SU-DHL-6 (cell line): ENCODE results near the gene PLXNB2.

Source experiments
- H2AFZ ChIP-seq: fragments of 200-600 bp; sonication (generic); 2 replicates; pipeline ENCODE4 v1.6.1; 2014; ENCODE audit warnings: low read depth, mild to moderate bottlenecking, moderate library complexity, mixed read lengths, antibody characterized with exemption, low read length; ENCODE audit not compliant: severe bottlenecking
- H3F3A ChIP-seq: fragments of 200-600 bp; shearing (Covaris generic); 2 replicates; pipeline ENCODE4 v1.6.0; 2016; ENCODE audit warnings: antibody characterized with exemption, mild to moderate bottlenecking; ENCODE audit not compliant: insufficient read depth
- H3K27ac ChIP-seq: fragments of 200-600 bp; sonication (generic); 2 replicates; pipeline ENCODE4 v1.5.1; 2016; ENCODE audit warnings: low read depth, mild to moderate bottlenecking, low read length, moderate library complexity, mixed read lengths
- H3K27me3 ChIP-seq: fragments of 200-600 bp; sonication (generic), shearing (Covaris generic); 2 replicates; pipeline ENCODE4 v1.6.0; 2014; ENCODE audit warnings: mild to moderate bottlenecking, low read length
- H3K36me3 ChIP-seq: fragments of 200-600 bp; sonication (generic); 2 replicates; pipeline ENCODE4 v1.6.1; 2014; ENCODE audit warnings: mild to moderate bottlenecking, low read length, mixed read lengths
- H3K4me2 ChIP-seq: fragments of 300-600, 200-600 bp; shearing (Covaris generic), sonication (generic); 2 replicates; pipeline ENCODE4 v1.6.0; 2014; ENCODE audit warnings: low read length, low read depth, mild to moderate bottlenecking; ENCODE audit not compliant: poor library complexity, severe bottlenecking
- H3K4me3 ChIP-seq: fragments of 200-600 bp; sonication (generic); 2 replicates; pipeline ENCODE4 v1.5.1; 2014; ENCODE audit warnings: antibody characterized with exemption, low read length, mild to moderate bottlenecking, mixed read lengths; ENCODE audit not compliant: insufficient read depth, poor library complexity, severe bottlenecking
- H3K79me2 ChIP-seq: fragments of 200-600 bp; sonication (generic); 2 replicates; pipeline ENCODE4 v1.6.1; 2014; ENCODE audit warnings: mild to moderate bottlenecking, low read length, moderate library complexity; ENCODE audit not compliant: insufficient read depth
- H3K9ac ChIP-seq: fragments of 200-600 bp; sonication (generic); 2 replicates; pipeline ENCODE4 v1.7.0; 2014; ENCODE audit warnings: mild to moderate bottlenecking, low read length
- H3K9me2 ChIP-seq: fragments of 200-600 bp; sonication (generic); replicated peaks from 2 replicates; pipeline ENCODE4 v1.6.1; 2014; ENCODE audit warnings: low read length; ENCODE audit not compliant: insufficient read depth
- H3K9me3 ChIP-seq: fragments of 200-600 bp; sonication (generic); 2 replicates; pipeline ENCODE4 v1.6.1; 2014; ENCODE audit warnings: low read length, mixed read lengths; ENCODE audit not compliant: insufficient read depth
- H4K20me1 ChIP-seq: fragments of 200-600 bp; sonication (generic); 2 replicates; pipeline ENCODE4 v1.6.1; 2014; ENCODE audit warnings: low read depth, mild to moderate bottlenecking, antibody characterized with exemption, low read length, moderate library complexity, mixed read lengths
- EZH2phosphoT487 ChIP-seq: fragments of 200-600 bp; sonication (generic), shearing (Covaris generic); conservative IDR thresholded peaks from 2 replicates; pipeline ENCODE4 v1.6.1; 2018; ENCODE audit warnings: mild to moderate bottlenecking, antibody characterized with exemption, low read length, moderate library complexity, mixed read lengths
- TF ChIP-seq, protein P1 (sequence below): fragments of 200-600 bp; sonication (generic); IDR thresholded peaks from one replicate; pipeline ENCODE4 v1.5.1; 2017; ENCODE audit warnings: antibody characterized with exemption, mild to moderate bottlenecking, low read length, moderate library complexity; ENCODE audit not compliant: insufficient read depth, poor library complexity, severe bottlenecking

PLXNB2 gene

DNA sequence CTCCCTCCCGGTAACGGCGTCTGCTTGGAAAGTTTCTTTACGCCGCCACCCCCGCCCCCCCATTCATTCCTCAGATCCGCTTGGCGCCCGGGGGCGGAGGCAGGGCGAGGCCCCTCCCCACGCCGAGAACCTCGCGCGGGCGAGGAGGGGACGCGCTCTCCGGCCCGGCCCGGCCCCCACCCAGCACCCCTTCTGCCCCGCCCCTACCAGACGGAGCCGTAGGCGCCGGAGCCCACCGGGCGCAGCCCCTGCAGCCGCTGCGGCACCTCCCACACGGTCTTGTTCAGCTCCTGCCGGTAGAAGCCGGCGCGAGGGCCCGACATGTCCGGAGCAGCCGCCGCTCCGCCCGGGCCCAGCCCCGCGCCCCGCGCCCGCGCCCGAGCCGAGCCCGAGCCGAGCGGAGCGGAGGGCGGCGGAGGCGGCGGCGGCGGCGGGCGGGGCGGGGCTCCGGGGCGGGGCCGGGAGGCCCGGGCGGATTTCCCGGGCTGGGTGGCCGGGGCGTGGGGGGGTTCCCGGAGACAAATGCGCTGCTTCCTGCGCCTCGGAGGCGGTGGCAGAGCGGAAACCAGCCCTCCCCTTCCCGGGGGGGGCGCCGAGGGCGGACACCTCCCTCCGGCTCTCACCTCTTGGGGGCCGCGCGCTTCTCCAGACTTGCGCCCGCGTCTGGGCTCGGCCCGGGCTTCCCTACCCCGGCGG lies 37.3 kb downstream of the PLXNB2 start, which contains the start of gene MAPK11:
MAPK11 (minus strand) TSS at position 411 of the 696 bp plus-strand sequence; CDS start at position 323, 88 bp downstream.
- H3K27ac ChIP-seq, result no peak within 1 kb of the TSS
- H3K9me3 ChIP-seq, result no peaks in the 10 kb centered on the region
- TF ChIP-seq, protein P1, sequence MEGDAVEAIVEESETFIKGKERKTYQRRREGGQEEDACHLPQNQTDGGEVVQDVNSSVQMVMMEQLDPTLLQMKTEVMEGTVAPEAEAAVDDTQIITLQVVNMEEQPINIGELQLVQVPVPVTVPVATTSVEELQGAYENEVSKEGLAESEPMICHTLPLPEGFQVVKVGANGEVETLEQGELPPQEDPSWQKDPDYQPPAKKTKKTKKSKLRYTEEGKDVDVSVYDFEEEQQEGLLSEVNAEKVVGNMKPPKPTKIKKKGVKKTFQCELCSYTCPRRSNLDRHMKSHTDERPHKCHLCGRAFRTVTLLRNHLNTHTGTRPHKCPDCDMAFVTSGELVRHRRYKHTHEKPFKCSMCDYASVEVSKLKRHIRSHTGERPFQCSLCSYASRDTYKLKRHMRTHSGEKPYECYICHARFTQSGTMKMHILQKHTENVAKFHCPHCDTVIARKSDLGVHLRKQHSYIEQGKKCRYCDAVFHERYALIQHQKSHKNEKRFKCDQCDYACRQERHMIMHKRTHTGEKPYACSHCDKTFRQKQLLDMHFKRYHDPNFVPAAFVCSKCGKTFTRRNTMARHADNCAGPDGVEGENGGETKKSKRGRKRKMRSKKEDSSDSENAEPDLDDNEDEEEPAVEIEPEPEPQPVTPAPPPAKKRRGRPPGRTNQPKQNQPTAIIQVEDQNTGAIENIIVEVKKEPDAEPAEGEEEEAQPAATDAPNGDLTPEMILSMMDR, result no peak
- no peak for TF ChIP-seq EZH2phosphoT487
- H3K27me3 ChIP-seq, result no peaks in the 10 kb centered on the region
- H2AFZ ChIP-seq, result no peak within 1 kb of the TSS
- peak within 1 kb of the TSS; percentile 46 for H3K4me3 ChIP-seq
- H4K20me1 ChIP-seq, result no peaks in the 10 kb centered on the region
- H3K9ac ChIP-seq, result peak within 1 kb of the TSS; percentile 43; the same call in 1 of the 2 replicates
- H3F3A ChIP-seq, result 0 out of 2 replicates have a peak, but pooled peaks cover 4% of the 10 kb centered on the region
- H3K9me2 ChIP-seq, result no peaks in the 10 kb centered on the region
- H3K36me3 ChIP-seq, result no peaks in the 10 kb centered on the region
- no peaks in the 10 kb centered on the region for H3K79me2 ChIP-seq
- peak within 1 kb of the TSS; percentile 67 for H3K4me2 ChIP-seq

DNA sequence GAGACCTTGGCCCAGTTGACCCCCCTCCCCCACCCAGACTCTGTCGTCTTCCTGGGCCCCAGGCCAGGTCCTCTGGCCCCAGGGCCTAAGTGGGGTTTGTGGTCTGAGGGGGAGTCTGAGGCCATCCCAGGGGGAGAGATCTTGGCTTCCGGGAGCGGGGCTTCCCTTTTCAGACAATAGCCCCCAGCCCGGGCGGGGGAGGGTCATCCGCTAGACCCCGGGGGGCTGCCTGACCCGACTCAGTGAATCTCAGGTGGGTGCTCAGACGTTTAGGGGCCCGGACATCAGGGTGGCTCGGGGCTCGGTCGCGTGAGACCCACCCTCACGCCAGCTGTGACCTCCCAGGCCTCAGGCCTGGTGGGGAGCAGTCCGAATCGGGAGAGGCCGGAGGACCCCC lies 37.9 kb downstream of the PLXNB2 start:
- Histone ChIP-seq H3K9me3 (no peaks in the 10 kb centered on the region), H3K9me2 (no peaks in the 10 kb centered on the region), H3K27me3 (no peaks in the 10 kb centered on the region), H3K79me2 (no peaks in the 10 kb centered on the region), H4K20me1 (no peaks in the 10 kb centered on the region), H3F3A (0 out of 2 replicates have a peak, but pooled peaks cover 4% of the 10 kb centered on the region), H3K36me3 (no peaks in the 10 kb centered on the region), H3K27ac (no peak overlapping the region), H2AFZ (no peak overlapping the region), H3K9ac (0 out of 2 replicates have a peak overlapping the region, but pooled peaks have one; percentile 35), H3K4me2 (peak overlapping the region; percentile 67), H3K4me3 (no peak overlapping the region)
- no peak for TF ChIP-seq EZH2phosphoT487
- TF ChIP-seq, protein P1, result no peak

DNA sequence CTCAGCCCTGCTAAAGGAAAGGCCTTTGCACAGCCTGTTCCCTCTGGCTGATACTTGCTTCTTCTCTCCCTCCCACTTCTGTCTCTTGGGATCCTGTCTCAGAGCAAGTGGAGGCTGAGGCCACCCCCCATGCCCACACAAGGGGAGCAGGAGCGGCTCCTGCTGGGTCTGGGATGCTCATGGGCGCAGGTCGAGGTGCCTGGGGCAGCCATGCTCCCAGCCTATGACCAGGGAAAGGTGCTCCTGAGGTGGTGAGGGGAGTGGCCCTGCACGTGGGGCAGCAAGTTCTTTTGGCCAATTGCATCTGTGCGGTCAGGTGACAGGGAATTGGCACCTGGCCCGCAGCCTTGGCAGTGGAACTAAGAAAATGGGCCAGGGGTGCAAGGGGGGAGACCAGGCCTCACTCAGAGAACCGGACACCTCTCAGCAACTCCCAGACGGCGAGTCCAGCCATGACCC lies 38.8 kb downstream of the PLXNB2 start:
- no peaks in the 10 kb centered on the region for H3K36me3 ChIP-seq
- H3K27ac ChIP-seq, result no peak overlapping the region
- H3K9me2 ChIP-seq, result no peaks in the 10 kb centered on the region
- TF ChIP-seq, protein P1, result no peak
- no peak for TF ChIP-seq EZH2phosphoT487
- H3K9ac ChIP-seq, result no peak overlapping the region
- no peaks in the 10 kb centered on the region for H3K9me3 ChIP-seq
- no peak overlapping the region for H3K4me3 ChIP-seq
- H2AFZ ChIP-seq, result no peak overlapping the region
- no peaks in the 10 kb centered on the region for H3K79me2 ChIP-seq
- no peaks in the 10 kb centered on the region for H3K27me3 ChIP-seq
- no peaks in the 10 kb centered on the region for H3F3A ChIP-seq
- no peaks in the 10 kb centered on the region for H4K20me1 ChIP-seq
- no peak overlapping the region for H3K4me2 ChIP-seq
